GM12878 (cell line): ENCODE measurements around the gene IRF1. TPM values are rescaled to one million over a fixed set of nuclear protein-coding genes. Genes with fewer than 3 reads are reported as not detected.
A peak's percentile ranks its signal among the peaks of the same experiment; 100 is the strongest.

Source experiments
- ATAC-seq: fragments of 200-7000 bp; cut with Tn5 transposase; 3 replicates; pipeline ENCODE4 v1.9.1; 2020; ENCODE audit warnings: mild to moderate bottlenecking, moderate library complexity
- BruUV-seq: library from RNA; stranded (reverse); fragments of 400-500 nt; replicated peaks from 2 replicates; lab custom pipeline; 2021; lab: Mats Ljungman, UMichigan
- CTCF ChIA-PET: fragments of 300-600 bp; sonication (Branson Sonifier 250); formaldehyde crosslinking; extraction: SDS; loops from one replicate; lab custom pipeline; 2021; ENCODE audit warnings: inconsistent platforms; lab: Yijun Ruan, JAX
- POLR2A ChIA-PET: fragments of 350-600 bp; formaldehyde crosslinking; extraction: SDS; loops from one replicate; lab custom pipeline; 2021; ENCODE audit warnings: inconsistent platforms; lab: Charles Lee
- RAD21 ChIA-PET: fragments of 300-600 bp; sonication (Branson Sonifier 250); formaldehyde crosslinking; loops from one replicate; lab custom pipeline; 2023; ENCODE audit warnings: antibody characterized with exemption; ENCODE audit not compliant: unreplicated experiment; lab: Charles Lee
- SMC1A ChIA-PET: fragments of 300-600 bp; sonication (Branson Sonifier 250); formaldehyde crosslinking; loops from one replicate; lab custom pipeline; 2023; ENCODE audit not compliant: unreplicated experiment, uncharacterized antibody; lab: Charles Lee
- DNase-seq: peaks from one replicate; pipeline ENCODE4 v3.0.0-alpha.2; 2011; ENCODE audit warnings: low read depth, low spot score
- FAIRE-seq: peaks from 3 replicates; lab custom pipeline; 2011; peaks lifted over from hg19 to GRCh38; lab: Jason Lieb, UNC
- H2AFZ ChIP-seq: 2 replicates; pipeline ENCODE4 v1.6.0; 2011; ENCODE audit warnings: low read depth, low read length, control low read depth; ENCODE audit not compliant: control insufficient read depth
- H3K27ac ChIP-seq: 2 replicates; pipeline ENCODE4 v1.5.1; 2011; ENCODE audit warnings: control low read depth; ENCODE audit not compliant: control insufficient read depth, insufficient read depth
- H3K27me3 ChIP-seq, 2 experiments: replicated peaks in 1 of 2; 2 replicates each; pipeline versions ENCODE4 v1.6.0 to v1.6.1; 2011; ENCODE audit warnings: low read length in 1 of 2; ENCODE audit not compliant: control insufficient read depth in 2 of 2, insufficient read depth in 2 of 2
- H3K36me3 ChIP-seq, 2 experiments: 2 replicates each; pipeline ENCODE4 v1.5.1; 2011; ENCODE audit warnings: low read length in 1 of 2; ENCODE audit not compliant: control insufficient read depth in 2 of 2, insufficient read depth in 2 of 2
- H3K4me1 ChIP-seq: 2 replicates; pipeline ENCODE4 v1.6.1; 2011; ENCODE audit warnings: mild to moderate bottlenecking, low read length, moderate library complexity, mixed read lengths; ENCODE audit not compliant: control insufficient read depth, insufficient read depth
- H3K4me2 ChIP-seq: 2 replicates; pipeline ENCODE4 v1.6.0; 2011; ENCODE audit warnings: control low read depth; ENCODE audit not compliant: control insufficient read depth, insufficient read depth
- H3K4me3 ChIP-seq: fragments of 200-600 bp; sonication (generic); 2 replicates; pipeline ENCODE4 v1.5.1; 2016
- H3K79me2 ChIP-seq: 2 replicates; pipeline ENCODE4 v1.6.0; 2011; ENCODE audit warnings: low read length; ENCODE audit not compliant: control insufficient read depth, insufficient read depth
- H3K9ac ChIP-seq: 2 replicates; pipeline ENCODE4 v1.8.0; 2011; ENCODE audit warnings: low read length, control low read depth, mixed read lengths; ENCODE audit not compliant: control insufficient read depth, insufficient read depth
- H3K9me3 ChIP-seq: replicated peaks from 3 replicates; pipeline ENCODE4 v1.5.1; 2011; ENCODE audit warnings: mild to moderate bottlenecking, low read length; ENCODE audit not compliant: control insufficient read depth, insufficient read depth
- H4K20me1 ChIP-seq: 2 replicates; pipeline ENCODE4 v1.6.0; 2011; ENCODE audit not compliant: control insufficient read depth, insufficient read depth
- GATAD2B ChIP-seq: fragments of 450-650 bp; conservative IDR thresholded peaks from 2 replicates; pipeline ENCODE4 v1.6.1; 2017; ENCODE audit warnings: low read depth, mild to moderate bottlenecking, moderate library complexity
- IKZF1 ChIP-seq: fragments of 450-650 bp; conservative IDR thresholded peaks from 2 replicates; pipeline ENCODE4 v1.6.1; 2017; ENCODE audit warnings: antibody characterized with exemption, mild to moderate bottlenecking
- NR2F1 ChIP-seq: fragments of 450-650 bp; conservative IDR thresholded peaks from 2 replicates; pipeline ENCODE4 v1.6.1; 2017; ENCODE audit warnings: mild to moderate bottlenecking
- WGBS: methylation state at CpG from one replicate; pipeline ENCODE4 v1.1.6; 2016; ENCODE audit warnings: low lambda C conversion rate; ENCODE audit not compliant: insufficient replicate concordance, insufficient coverage; ENCODE audit errors: missing lambda C conversion rate; 5-methylcytosine and 5-hydroxymethylcytosine counted together
- in situ Hi-C: fragments of 300-500 bp; cut with MboI; formaldehyde crosslinking; loops from 9 replicates; pipeline ENCODE4 v1.14.3; 2018; ENCODE audit warnings: mixed read lengths
- intact Hi-C: fragments of 100-400 bp; cut with micrococcal nuclease; formaldehyde crosslinking; loops from one replicate; pipeline ENCODE4 v1.14.2; 2022; ENCODE audit not compliant: unreplicated experiment
- polyA plus RNA-seq, 11 experiments: library from polyadenylated mRNA; depleted of rRNA in 4 of 11; unstranded in 6 of 11; stranded (reverse) in 5 of 11; fragments of >200 nt; fragmentation: Nextera tagmentation in 4 of 11; fragmentation: Illumina TruSeq in 1 of 11; extraction: Ambion mirVana in 4 of 11; extraction: Trizol in 1 of 11; gene quantifications; 1 replicate in 1 of 11; 2 replicates in 10 of 11; pipeline versions ENCODE4 v1.2.1 to v1.2.3, GENCODE V29; 2011 to 2016; ENCODE audit warnings: inconsistent platforms in 2 of 11, missing spikeins in 2 of 11, low read depth in 1 of 11
- total RNA-seq, 4 experiments: library from RNA; depleted of rRNA in 3 of 4; stranded (reverse); fragments of >200 nt in 3 of 4; fragmentation: Illumina TruSeq in 1 of 4; extraction: Trizol in 1 of 4; gene quantifications; 2 replicates each; pipeline versions ENCODE4 v1.2.1 to v1.2.3, GENCODE V29; 2013 to 2021
- TF ChIP-seq, protein P1 (sequence below): fragments of 450-650 bp; IDR thresholded peaks from 2 replicates; pipeline ENCODE4 v1.6.1; 2016; ENCODE audit warnings: mild to moderate bottlenecking
- TF ChIP-seq, protein P2 (sequence below): IDR thresholded peaks from 2 replicates; pipeline ENCODE4 v1.6.1; 2011; ENCODE audit warnings: low read depth, mild to moderate bottlenecking, low read length, moderate library complexity, borderline replicate concordance; ENCODE audit errors: extremely low read depth
- TF ChIP-seq, protein P3 (sequence below): IDR thresholded peaks from 2 replicates; pipeline ENCODE4 v1.6.1; 2012; ENCODE audit warnings: mild to moderate bottlenecking, low read depth, low read length

Gene IRF1
- total and polyA plus RNA-seq, 10 of the 15 experiments (the other 5 are each of a cell fraction or from before 2014, with no cell fraction given), result 6.9 to 68.0 (median 49.6) TPM

DNA sequence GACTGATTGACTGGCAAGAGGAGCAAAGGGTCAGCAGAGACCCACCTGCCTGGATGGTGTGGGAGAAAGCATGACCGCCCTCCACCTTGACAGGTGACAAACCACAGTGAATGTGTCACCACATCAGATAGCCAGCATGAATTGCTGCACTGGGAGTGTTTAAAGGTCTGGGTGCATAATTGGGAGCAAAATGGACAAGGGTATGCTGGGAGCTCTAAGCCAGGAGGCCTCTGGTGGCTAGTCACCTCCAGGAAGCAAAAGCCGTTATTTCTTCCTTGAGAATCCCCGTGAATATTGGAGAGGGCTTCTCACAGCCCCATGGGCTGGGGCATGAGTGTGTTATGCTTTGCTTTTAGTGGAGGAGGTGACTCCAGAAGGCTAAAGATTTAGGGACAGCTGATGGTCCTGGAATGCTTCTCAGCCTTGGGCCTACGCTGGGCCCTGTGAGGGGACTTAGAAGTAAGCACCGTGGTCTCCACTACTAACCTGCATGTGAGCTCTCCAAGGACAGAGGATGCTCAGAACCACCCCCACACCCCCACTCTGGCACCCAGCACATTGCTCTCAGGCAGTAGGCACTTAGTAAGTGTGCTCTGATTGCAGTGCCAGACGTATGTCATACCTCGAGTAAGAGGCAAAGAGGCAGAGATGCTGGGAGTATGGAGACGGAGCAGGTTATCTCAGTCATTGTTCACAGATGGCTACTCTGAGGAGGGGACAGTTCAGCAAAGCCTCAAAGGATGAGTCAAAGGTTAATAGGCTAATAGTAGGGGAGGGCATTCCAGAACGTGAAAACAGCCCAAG is 9.1 kb upstream of the IRF1 start:
- no peaks in the 10 kb centered on the region for H3K27me3 ChIP-seq
- no peaks in the 10 kb centered on the region for H3K36me3 ChIP-seq
- peaks cover 6% of the 10 kb centered on the region for H3K79me2 ChIP-seq
- H3K4me2 ChIP-seq, result no peak overlapping the region
- no peak for FAIRE-seq
- ChIA-PET RAD21 (interaction anchor here (0.7 to 27.2 kb wide), 26 partner anchors 10 to 321 kb away, joined by 3 to 453 read pairs (median 10); partner anchors contain the start of genes IRF1 and SLC22A5), CTCF (interaction anchor here (0.6 to 13.6 kb wide), 30 partner anchors 11 to 320 kb away, joined by 3 to 481 read pairs (median 8); partner anchors contain the start of genes IRF1 and RAD50)
- H3K4me3 ChIP-seq, result no peak overlapping the region
- peaks cover 36% of the 10 kb centered on the region for H3K4me1 ChIP-seq
- no TSS peak for BruUV-seq
- no peaks in the 10 kb centered on the region for H4K20me1 ChIP-seq
- H3K9ac ChIP-seq, result no peak overlapping the region
- TF ChIP-seq, protein P1, sequence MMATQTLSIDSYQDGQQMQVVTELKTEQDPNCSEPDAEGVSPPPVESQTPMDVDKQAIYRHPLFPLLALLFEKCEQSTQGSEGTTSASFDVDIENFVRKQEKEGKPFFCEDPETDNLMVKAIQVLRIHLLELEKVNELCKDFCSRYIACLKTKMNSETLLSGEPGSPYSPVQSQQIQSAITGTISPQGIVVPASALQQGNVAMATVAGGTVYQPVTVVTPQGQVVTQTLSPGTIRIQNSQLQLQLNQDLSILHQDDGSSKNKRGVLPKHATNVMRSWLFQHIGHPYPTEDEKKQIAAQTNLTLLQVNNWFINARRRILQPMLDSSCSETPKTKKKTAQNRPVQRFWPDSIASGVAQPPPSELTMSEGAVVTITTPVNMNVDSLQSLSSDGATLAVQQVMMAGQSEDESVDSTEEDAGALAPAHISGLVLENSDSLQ, result peak; percentile 26; the same call in 1 of the 2 replicates
- TF ChIP-seq GATAD2B (no peak), NR2F1 (0 out of 2 replicates have a peak, but pooled peaks have one; percentile 11), IKZF1 (peak; percentile 47; the same call in 1 of the 2 replicates)
- TF ChIP-seq, protein P2, sequence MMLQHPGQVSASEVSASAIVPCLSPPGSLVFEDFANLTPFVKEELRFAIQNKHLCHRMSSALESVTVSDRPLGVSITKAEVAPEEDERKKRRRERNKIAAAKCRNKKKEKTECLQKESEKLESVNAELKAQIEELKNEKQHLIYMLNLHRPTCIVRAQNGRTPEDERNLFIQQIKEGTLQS, result no peak
- TF ChIP-seq, protein P3, sequence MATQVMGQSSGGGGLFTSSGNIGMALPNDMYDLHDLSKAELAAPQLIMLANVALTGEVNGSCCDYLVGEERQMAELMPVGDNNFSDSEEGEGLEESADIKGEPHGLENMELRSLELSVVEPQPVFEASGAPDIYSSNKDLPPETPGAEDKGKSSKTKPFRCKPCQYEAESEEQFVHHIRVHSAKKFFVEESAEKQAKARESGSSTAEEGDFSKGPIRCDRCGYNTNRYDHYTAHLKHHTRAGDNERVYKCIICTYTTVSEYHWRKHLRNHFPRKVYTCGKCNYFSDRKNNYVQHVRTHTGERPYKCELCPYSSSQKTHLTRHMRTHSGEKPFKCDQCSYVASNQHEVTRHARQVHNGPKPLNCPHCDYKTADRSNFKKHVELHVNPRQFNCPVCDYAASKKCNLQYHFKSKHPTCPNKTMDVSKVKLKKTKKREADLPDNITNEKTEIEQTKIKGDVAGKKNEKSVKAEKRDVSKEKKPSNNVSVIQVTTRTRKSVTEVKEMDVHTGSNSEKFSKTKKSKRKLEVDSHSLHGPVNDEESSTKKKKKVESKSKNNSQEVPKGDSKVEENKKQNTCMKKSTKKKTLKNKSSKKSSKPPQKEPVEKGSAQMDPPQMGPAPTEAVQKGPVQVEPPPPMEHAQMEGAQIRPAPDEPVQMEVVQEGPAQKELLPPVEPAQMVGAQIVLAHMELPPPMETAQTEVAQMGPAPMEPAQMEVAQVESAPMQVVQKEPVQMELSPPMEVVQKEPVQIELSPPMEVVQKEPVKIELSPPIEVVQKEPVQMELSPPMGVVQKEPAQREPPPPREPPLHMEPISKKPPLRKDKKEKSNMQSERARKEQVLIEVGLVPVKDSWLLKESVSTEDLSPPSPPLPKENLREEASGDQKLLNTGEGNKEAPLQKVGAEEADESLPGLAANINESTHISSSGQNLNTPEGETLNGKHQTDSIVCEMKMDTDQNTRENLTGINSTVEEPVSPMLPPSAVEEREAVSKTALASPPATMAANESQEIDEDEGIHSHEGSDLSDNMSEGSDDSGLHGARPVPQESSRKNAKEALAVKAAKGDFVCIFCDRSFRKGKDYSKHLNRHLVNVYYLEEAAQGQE, result no peak
- TF ChIP-seq, all 136 proteins: peak for 3
- Histone ChIP-seq H3K9me3 (no peaks in the 10 kb centered on the region), H2AFZ (no peak overlapping the region), H3K27ac (no peak overlapping the region)
- 59% methylated on average over 9 of the region's 9 CpGs for WGBS
- intact Hi-C loops, result loop anchor here (2.0 to 5.0 kb wide), 4 partner anchors 42 to 435 kb away; no protein-coding TSS in a partner anchor
- ATAC-seq, result no peak
- SMC1A ChIA-PET, result interaction anchor here (0.9 to 13.3 kb wide), 25 partner anchors 9 to 384 kb away, joined by 3 to 340 read pairs (median 4); partner anchors contain the start of genes IRF1 and SLC22A5
- no peak for DNase-seq
- POLR2A ChIA-PET, result interaction anchor here (0.6 to 24.5 kb wide), 11 partner anchors 9 to 1743 kb away, joined by 3 to 389 read pairs (median 6); partner anchors contain the start of gene IRF1
- in situ Hi-C loops, result loop anchor here (10.0 kb wide), 3 partner anchors 115 to 425 kb away; partner anchors contain the start of gene CSF2
